NB4 (cell line): ENCODE measurements around the gene CADPS2.

Source experiments
- CTCF ChIP-seq: IDR thresholded peaks from one replicate; pipeline ENCODE4 v1.5.1; 2012; ENCODE audit warnings: low read depth, low read length
- POLR2A ChIP-seq: IDR thresholded peaks from 2 replicates; pipeline ENCODE4 v1.6.1; 2011; ENCODE audit warnings: mild to moderate bottlenecking; ENCODE audit not compliant: insufficient read length; ENCODE audit errors: extremely low read depth

DNA sequence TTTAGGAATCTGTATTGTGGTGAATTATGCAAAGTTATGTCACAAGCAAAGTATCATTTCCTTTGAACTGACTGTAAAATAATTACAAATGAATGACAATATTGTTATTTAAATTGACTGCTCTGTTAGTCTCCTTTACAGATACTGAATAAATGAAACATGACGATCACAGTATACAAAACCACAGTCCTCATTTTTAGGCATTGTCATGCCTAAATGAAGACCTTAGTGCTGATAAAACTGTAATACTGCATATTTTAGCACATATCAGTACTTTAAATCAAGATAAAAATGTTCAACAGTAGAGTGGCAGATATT, 542.0 kb downstream of the CADPS2 start:
- TF ChIP-seq CTCF (no peak), POLR2A (no peak)
